Fibroblast of lung (primary cell): ENCODE measurements around the gene KLK5. TPM values are rescaled to one million over a fixed set of nuclear protein-coding genes. Genes with fewer than 3 reads are reported as not detected.
"Not testable (repeated sequence)": the region's sequence is repeated elsewhere in the genome, so short reads cannot be mapped to it uniquely, and the experiment has no call there.

ENCODE experiments used
- DNase-seq, 2 donors: peaks; one replicate each; pipeline versions ENCODE4 v3.0.0 to v3.0.0-alpha.2; 2010; ENCODE audit warnings: low read depth in 2 of 2
- H2AFZ ChIP-seq: 2 replicates; pipeline ENCODE4 v1.5.1; 2012; ENCODE audit warnings: low read length, control low read depth, inconsistent platforms
- H3K27ac ChIP-seq: 2 replicates; pipeline ENCODE4 v1.5.1; 2011; ENCODE audit warnings: low read length, control low read depth; ENCODE audit not compliant: insufficient read depth
- H3K27me3 ChIP-seq: 2 replicates; pipeline ENCODE4 v1.5.1; 2011; ENCODE audit warnings: mild to moderate bottlenecking, low read length; ENCODE audit not compliant: control insufficient read depth, insufficient read depth
- H3K36me3 ChIP-seq: 2 replicates; pipeline ENCODE4 v1.5.1; 2011; ENCODE audit warnings: low read length; ENCODE audit not compliant: control insufficient read depth, insufficient read depth
- H3K4me1 ChIP-seq: 2 replicates; pipeline ENCODE4 v1.5.1; 2011; ENCODE audit warnings: low read length; ENCODE audit not compliant: control insufficient read depth, insufficient read depth; ENCODE audit errors: extremely low read depth
- H3K4me2 ChIP-seq: 2 replicates; pipeline ENCODE4 v1.5.1; 2011; ENCODE audit warnings: low read length, control low read depth; ENCODE audit not compliant: insufficient read depth; ENCODE audit errors: extremely low read depth
- H3K4me3 ChIP-seq, 4 experiments: fragments of 200-600 bp in 1 of 4; sonication (generic) in 1 of 4; replicated peaks in 1 of 4; 2 replicates each; pipeline ENCODE4 v1.5.1; 2011 to 2016; ENCODE audit warnings: low read length in 4 of 4, low read depth in 3 of 4, mild to moderate bottlenecking in 3 of 4, control low read depth in 2 of 4, inconsistent platforms in 1 of 4, mixed read lengths in 1 of 4; ENCODE audit not compliant: insufficient read depth in 1 of 4; ENCODE audit errors: control extremely low read depth in 1 of 4
- H3K79me2 ChIP-seq: 2 replicates; pipeline ENCODE4 v1.5.1; 2012; ENCODE audit warnings: mild to moderate bottlenecking, low read length, inconsistent platforms; ENCODE audit not compliant: control insufficient read depth, insufficient read depth
- H3K9ac ChIP-seq: 2 replicates; pipeline ENCODE4 v1.5.1; 2011; ENCODE audit warnings: mild to moderate bottlenecking, low read length, control low read depth; ENCODE audit not compliant: insufficient read depth
- H3K9me3 ChIP-seq: 2 replicates; pipeline ENCODE4 v1.5.1; 2012; ENCODE audit warnings: low read depth, low read length; ENCODE audit not compliant: control insufficient read depth, insufficient read depth
- H4K20me1 ChIP-seq: 2 replicates; pipeline ENCODE4 v1.5.1; 2011; ENCODE audit warnings: low read length; ENCODE audit not compliant: control insufficient read depth, insufficient read depth; ENCODE audit errors: extremely low read depth
- EZH2 ChIP-seq: IDR thresholded peaks from 2 replicates; pipeline ENCODE4 v1.5.1; 2012; ENCODE audit warnings: low read length, control low read depth, mild to moderate bottlenecking; ENCODE audit errors: missing control alignments
- polyA plus RNA-seq, 2 donors: library from polyadenylated mRNA; depleted of rRNA in 1 of 2; stranded (reverse) in 1 of 2; unstranded in 1 of 2; fragments of >200 nt; gene quantifications; 2 replicates each; pipeline ENCODE4 v1.2.1, GENCODE V29; 2011 to 2012; ENCODE audit warnings: missing spikeins in 1 of 2
- total RNA-seq: library from RNA; depleted of rRNA; stranded (reverse); fragments of >200 nt; gene quantifications from 2 replicates; pipeline ENCODE4 v1.2.1, GENCODE V29; 2014
- TF ChIP-seq, protein P1 (sequence below), 2 donors: IDR thresholded peaks in 1 of 2; conservative IDR thresholded peaks in 1 of 2; 1 replicate in 1 of 2; 2 replicates in 1 of 2; pipeline ENCODE4 v1.5.1; 2011 to 2012; ENCODE audit warnings: low read length in 2 of 2, control low read depth in 1 of 2, inconsistent platforms in 1 of 2, low read depth in 1 of 2, mild to moderate bottlenecking in 1 of 2

Gene KLK5
- total and polyA plus RNA-seq, 2 donors (not counting 1 experiment from before 2014, with no cell fraction given), result 0.10 TPM; not detected in 1

DNA sequence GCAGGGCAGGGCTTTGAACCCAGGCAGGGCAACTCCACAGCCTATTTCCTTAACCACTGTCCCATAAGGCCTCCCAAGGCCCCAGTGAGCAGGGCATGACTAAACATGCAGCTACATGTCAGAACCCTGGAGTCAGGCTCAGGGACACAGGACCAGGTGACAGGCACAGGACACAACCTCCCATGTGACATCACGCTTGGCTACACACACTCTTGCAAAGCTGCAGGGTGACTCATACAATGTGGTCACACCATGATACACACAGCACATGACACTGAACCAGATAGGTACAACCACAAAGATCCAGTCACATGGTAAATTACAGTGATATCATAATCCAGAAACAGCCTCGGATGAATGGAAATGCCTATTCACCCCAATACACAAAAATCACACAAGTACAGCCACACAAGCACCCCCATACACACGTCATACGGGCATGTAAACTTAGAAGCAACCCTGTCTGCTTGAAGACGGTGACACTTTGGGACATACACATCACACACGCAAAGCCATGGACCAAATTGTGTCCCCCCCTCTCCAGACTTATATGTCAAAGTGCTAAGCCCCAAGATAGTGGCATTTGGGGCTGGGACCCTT, 56.1 kb downstream of the KLK5 start:
- Histone ChIP-seq H3K4me2 (no peak overlapping the region), H3K4me3 (no peak overlapping the region), H3K36me3 (no peaks in the 10 kb centered on the region)

GRCh38 chr19:50896089-50896590, 56.7 kb downstream of the KLK5 start:
- DNase-seq, H4K20me1 ChIP-seq, H3K9ac ChIP-seq, H3K4me2 ChIP-seq, H3K27ac ChIP-seq, H3K27me3 ChIP-seq, H3K4me1 ChIP-seq, H3K4me3 ChIP-seq, H3K9me3 ChIP-seq, H3K79me2 ChIP-seq, H2AFZ ChIP-seq, H3K36me3 ChIP-seq: not testable (repeated sequence)

More for the DNA sequence above, 56.1 kb downstream of the KLK5 start:
- Histone ChIP-seq H2AFZ (no peak overlapping the region), H3K9me3 (no peaks in the 10 kb centered on the region), H3K9ac (no peak overlapping the region), H3K27ac (no peak overlapping the region), H3K4me1 (no peaks in the 10 kb centered on the region), H3K27me3 (no peaks in the 10 kb centered on the region), H4K20me1 (no peaks in the 10 kb centered on the region), H3K79me2 (no peaks in the 10 kb centered on the region)
- peak; percentile 12 to 37 for DNase-seq
- TF ChIP-seq, protein P1, sequence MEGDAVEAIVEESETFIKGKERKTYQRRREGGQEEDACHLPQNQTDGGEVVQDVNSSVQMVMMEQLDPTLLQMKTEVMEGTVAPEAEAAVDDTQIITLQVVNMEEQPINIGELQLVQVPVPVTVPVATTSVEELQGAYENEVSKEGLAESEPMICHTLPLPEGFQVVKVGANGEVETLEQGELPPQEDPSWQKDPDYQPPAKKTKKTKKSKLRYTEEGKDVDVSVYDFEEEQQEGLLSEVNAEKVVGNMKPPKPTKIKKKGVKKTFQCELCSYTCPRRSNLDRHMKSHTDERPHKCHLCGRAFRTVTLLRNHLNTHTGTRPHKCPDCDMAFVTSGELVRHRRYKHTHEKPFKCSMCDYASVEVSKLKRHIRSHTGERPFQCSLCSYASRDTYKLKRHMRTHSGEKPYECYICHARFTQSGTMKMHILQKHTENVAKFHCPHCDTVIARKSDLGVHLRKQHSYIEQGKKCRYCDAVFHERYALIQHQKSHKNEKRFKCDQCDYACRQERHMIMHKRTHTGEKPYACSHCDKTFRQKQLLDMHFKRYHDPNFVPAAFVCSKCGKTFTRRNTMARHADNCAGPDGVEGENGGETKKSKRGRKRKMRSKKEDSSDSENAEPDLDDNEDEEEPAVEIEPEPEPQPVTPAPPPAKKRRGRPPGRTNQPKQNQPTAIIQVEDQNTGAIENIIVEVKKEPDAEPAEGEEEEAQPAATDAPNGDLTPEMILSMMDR (conservative IDR thresholded peaks at IDR 0.05 in 1 of 2, IDR thresholded peaks at IDR 0.05 in 1 of 2; ENCODE audit: low read depth in 1 of 2, low read length in 2 of 2), result no peak

- Histone ChIP-seq H3K4me2 (no peak overlapping the region), H3K4me3 (no peak overlapping the region), H3K9me3 (no peaks in the 10 kb centered on the region), H3K79me2 (no peaks in the 10 kb centered on the region), H3K27ac (no peak overlapping the region), H3K27me3 (no peaks in the 10 kb centered on the region), H3K4me1 (no peaks in the 10 kb centered on the region), H2AFZ (no peak overlapping the region), H4K20me1 (no peaks in the 10 kb centered on the region), H3K9ac (no peak overlapping the region), H3K36me3 (no peaks in the 10 kb centered on the region)
- no peak for DNase-seq
- TF ChIP-seq, protein P1 (conservative IDR thresholded peaks at IDR 0.05 in 1 of 2, IDR thresholded peaks at IDR 0.05 in 1 of 2; ENCODE audit: low read depth in 1 of 2, low read length in 2 of 2), result no peak
- no peak for TF ChIP-seq EZH2
Observed at GRCh38 chr19:50894478-50895356, 58.1 kb downstream of the KLK5 start.

Other genes starting within 250 kb of the KLK5 start
- 1.8 and 7.9 TPM in 2 replicates for gene SHANK1, start 233.2 kb downstream of the KLK5 start, total RNA-seq
- gene SHANK1, start 233.2 kb downstream of the KLK5 start, polyA plus RNA-seq, result 1.4 and 2.3 TPM in 2 replicates
- gene CLEC11A, start 229.7 kb downstream of the KLK5 start, total RNA-seq, result 27.5 and 69.4 TPM in 2 replicates
- gene CLEC11A, start 229.7 kb downstream of the KLK5 start, polyA plus RNA-seq, result 22.5 and 23.4 TPM in 2 replicates
- not detected in 2 replicates for gene GPR32, start 182.6 kb downstream of the KLK5 start, total RNA-seq
- not detected in 2 replicates for gene GPR32, start 182.6 kb downstream of the KLK5 start, polyA plus RNA-seq
- gene ACP4, start 162.6 kb downstream of the KLK5 start, total RNA-seq, result not detected in 2 replicates
- not detected in 2 replicates for gene ACP4, start 162.6 kb downstream of the KLK5 start, polyA plus RNA-seq
- not detected in 2 replicates for gene KLK1, start 129.3 kb downstream of the KLK5 start, total RNA-seq
- gene KLK1, start 129.3 kb downstream of the KLK5 start, polyA plus RNA-seq, result not detected in 2 replicates
- not detected in 2 replicates for gene KLK15, start 119.5 kb downstream of the KLK5 start, total RNA-seq
- not detected in 2 replicates for gene KLK15, start 119.5 kb downstream of the KLK5 start, polyA plus RNA-seq
- gene KLK3, start 98.1 kb downstream of the KLK5 start, total RNA-seq, result not detected in 2 replicates
- gene KLK3, start 98.1 kb downstream of the KLK5 start, polyA plus RNA-seq, result not detected in 2 replicates
- not detected in 2 replicates for gene KLK2, start 79.6 kb downstream of the KLK5 start, total RNA-seq
- not detected in 2 replicates for gene KLK2, start 79.6 kb downstream of the KLK5 start, polyA plus RNA-seq
- not detected in 2 replicates for gene KLK4, start 41.6 kb downstream of the KLK5 start, total RNA-seq
- not detected in 2 replicates for gene KLK4, start 41.6 kb downstream of the KLK5 start, polyA plus RNA-seq
- gene KLK6, start 16.6 kb upstream of the KLK5 start, total RNA-seq, result not detected in 2 replicates
- not detected in 2 replicates for gene KLK6, start 16.6 kb upstream of the KLK5 start, polyA plus RNA-seq
- not detected in 2 replicates for gene KLK7, start 30.9 kb upstream of the KLK5 start, total RNA-seq
- gene KLK7, start 30.9 kb upstream of the KLK5 start, polyA plus RNA-seq, result not detected in 2 replicates
- gene KLK8, start 48.6 kb upstream of the KLK5 start, total RNA-seq, result not detected in 2 replicates
- not detected in 2 replicates for gene KLK8, start 48.6 kb upstream of the KLK5 start, polyA plus RNA-seq
- gene KLK10, start 66.7 kb upstream of the KLK5 start, total RNA-seq, result not detected in 2 replicates
- 0.03 TPM in 1 of 2 replicates, not detected in the other for gene KLK10, start 66.7 kb upstream of the KLK5 start, polyA plus RNA-seq
- gene KLK11, start 73.6 kb upstream of the KLK5 start, total RNA-seq, result not detected in 2 replicates
- not detected in 2 replicates for gene KLK11, start 73.6 kb upstream of the KLK5 start, polyA plus RNA-seq
- not detected in 2 replicates for gene KLK12, start 82.0 kb upstream of the KLK5 start, total RNA-seq
- gene KLK12, start 82.0 kb upstream of the KLK5 start, polyA plus RNA-seq, result not detected in 2 replicates
- gene KLK13, start 112.1 kb upstream of the KLK5 start, total RNA-seq, result not detected in 2 replicates
- not detected in 2 replicates for gene KLK13, start 112.1 kb upstream of the KLK5 start, polyA plus RNA-seq
- gene KLK14, start 129.8 kb upstream of the KLK5 start, total RNA-seq, result not detected in 2 replicates
- gene KLK14, start 129.8 kb upstream of the KLK5 start, polyA plus RNA-seq, result not detected in 2 replicates
- 6.9 and 8.1 TPM in 2 replicates for gene CTU1, start 155.4 kb upstream of the KLK5 start, total RNA-seq
- gene CTU1, start 155.4 kb upstream of the KLK5 start, polyA plus RNA-seq, result 0.98 and 1.2 TPM in 2 replicates
- not detected in 2 replicates for gene SIGLEC9, start 171.9 kb upstream of the KLK5 start, total RNA-seq
- not detected in 2 replicates for gene SIGLEC9, start 171.9 kb upstream of the KLK5 start, polyA plus RNA-seq
- gene SIGLEC7, start 189.3 kb upstream of the KLK5 start, total RNA-seq, result not detected in 2 replicates
- not detected in 2 replicates for gene SIGLEC7, start 189.3 kb upstream of the KLK5 start, polyA plus RNA-seq